B cell (primary cell): ENCODE data around the gene CEL. TPM values are rescaled to one million over a fixed set of nuclear protein-coding genes. Genes with fewer than 3 reads are reported as not detected.
A peak's percentile ranks its signal among the peaks of the same experiment; 100 is the strongest.

Experiments used
- ATAC-seq: fragments of 200-7000 bp; cut with Tn5 transposase; one replicate; pipeline ENCODE4 v1.10.0; 2021; ENCODE audit warnings: low read depth, mild to moderate bottlenecking, moderate number of reproducible peaks, moderate library complexity
- CTCF ChIA-PET: fragments of 350-600 bp; sonication (Branson Sonifier 250); formaldehyde crosslinking; loops from one replicate; lab custom pipeline; 2021; ENCODE audit warnings: antibody characterized with exemption, inconsistent platforms; lab: Charles Lee
- POLR2A ChIA-PET: fragments of 350-600 bp; sonication (Branson Sonifier 250); formaldehyde crosslinking; loops from one replicate; lab custom pipeline; 2021; ENCODE audit warnings: antibody characterized with exemption; lab: Charles Lee
- DNase-seq: peaks from one replicate; pipeline ENCODE4 v3.0.0; 2013
- H2AFZ ChIP-seq: 2 replicates; pipeline ENCODE4 v1.6.1; 2012; ENCODE audit warnings: mild to moderate bottlenecking, low read depth, low read length; ENCODE audit not compliant: insufficient read depth, poor library complexity, severe bottlenecking
- H3K27ac ChIP-seq, 2 donors: 1 replicate in 1 of 2; 2 replicates in 1 of 2; pipeline ENCODE4 v1.5.1; 2012 to 2013; ENCODE audit warnings: low read length in 2 of 2, mild to moderate bottlenecking in 2 of 2, moderate library complexity in 1 of 2
- H3K27me3 ChIP-seq, 4 experiments: fragments of 200-600 bp in 1 of 4; sonication (generic) in 1 of 4; replicated peaks in 1 of 4; 1 replicate in 2 of 4; 2 replicates in 2 of 4; pipeline versions ENCODE4 v1.6.1 to v1.7.0; 2013 to 2016; ENCODE audit warnings: low read length in 3 of 4, mild to moderate bottlenecking in 2 of 4, mixed read lengths in 1 of 4, moderate library complexity in 1 of 4; ENCODE audit not compliant: insufficient read depth in 4 of 4, control insufficient read depth in 3 of 4; ENCODE audit errors: control extremely low read depth in 1 of 4
- H3K36me3 ChIP-seq, 2 experiments: replicated peaks in 1 of 2; 1 replicate in 1 of 2; 2 replicates in 1 of 2; pipeline versions ENCODE4 v1.6.1 to v1.7.1; 2013; ENCODE audit warnings: low read length in 1 of 2; ENCODE audit not compliant: insufficient read depth in 2 of 2, control insufficient read depth in 1 of 2; ENCODE audit errors: control extremely low read depth in 1 of 2, extremely low read depth in 1 of 2
- H3K4me1 ChIP-seq, 2 donors: fragments of 200-600 bp in 1 of 2; sonication (generic) in 1 of 2; 1 replicate in 1 of 2; 2 replicates in 1 of 2; pipeline versions ENCODE4 v1.5.1 to v1.6.1; 2013 to 2017; ENCODE audit warnings: low read length in 2 of 2; ENCODE audit not compliant: control insufficient read depth in 2 of 2, insufficient read depth in 2 of 2
- H3K4me2 ChIP-seq: replicated peaks from 2 replicates; pipeline ENCODE3; 2012; ENCODE audit warnings: mild to moderate bottlenecking, low read depth, low read length; ENCODE audit not compliant: poor library complexity, severe bottlenecking
- H3K4me3 ChIP-seq, 5 experiments: fragments of 200-600 bp in 1 of 5; sonication (generic) in 1 of 5; 1 replicate in 3 of 5; 2 replicates in 2 of 5; pipeline versions ENCODE4 v1.5.1 to v1.7.0; 2011 to 2016; ENCODE audit warnings: low read length in 4 of 5, mild to moderate bottlenecking in 4 of 5, low read depth in 2 of 5, control low read depth in 1 of 5, moderate library complexity in 1 of 5; ENCODE audit not compliant: insufficient read depth in 1 of 5; ENCODE audit errors: control extremely low read depth in 1 of 5, extremely low read depth in 1 of 5
- H3K79me2 ChIP-seq: fragments of 200-600 bp; sonication (generic); one replicate; pipeline ENCODE4 v1.6.0; 2016; ENCODE audit warnings: low read length; ENCODE audit not compliant: control insufficient read depth, insufficient read depth
- H3K9ac ChIP-seq: fragments of 200-600 bp; sonication (generic); 2 replicates; pipeline ENCODE4 v1.6.1; 2017; ENCODE audit warnings: mild to moderate bottlenecking, low read length, moderate library complexity
- H3K9me3 ChIP-seq, 3 donors: one replicate each; pipeline versions ENCODE4 v1.6.1 to v1.7.1; 2013; ENCODE audit warnings: low read length in 2 of 3; ENCODE audit not compliant: control insufficient read depth in 2 of 3, insufficient read depth in 1 of 3; ENCODE audit errors: control extremely low read depth in 1 of 3
- H4K20me1 ChIP-seq: 2 replicates; pipeline ENCODE4 v1.6.0; 2012; ENCODE audit warnings: mild to moderate bottlenecking, low read length; ENCODE audit not compliant: insufficient read depth, control insufficient read depth, poor library complexity, severe bottlenecking
- H3K27ac Mint-ChIP-seq: one replicate; pipeline ENCODE4 v1.8.0; 2021; ENCODE audit warnings: mixed read lengths
- H3K27me3 Mint-ChIP-seq: one replicate; pipeline ENCODE4 v1.8.0; 2021; ENCODE audit warnings: mixed read lengths
- H3K4me1 Mint-ChIP-seq: one replicate; pipeline ENCODE4 v1.8.0; 2021; ENCODE audit warnings: mixed read lengths
- H3K4me3 Mint-ChIP-seq: one replicate; pipeline ENCODE4 v1.8.0; 2021; ENCODE audit warnings: mixed read lengths
- H3K9me3 Mint-ChIP-seq: one replicate; pipeline ENCODE4 v1.8.0; 2022; ENCODE audit warnings: mixed read lengths; ENCODE audit not compliant: insufficient read depth
- EZH2 ChIP-seq: IDR thresholded peaks from 2 replicates; pipeline ENCODE4 v1.6.1; 2012; ENCODE audit warnings: borderline replicate concordance, low read depth, mild to moderate bottlenecking, moderate library complexity, low read length; ENCODE audit not compliant: insufficient read depth, poor library complexity, severe bottlenecking
- WGBS: methylation state at CpG from one replicate; pipeline ENCODE4 v1.1.5; 2013; ENCODE audit warnings: missing lambda C conversion rate; ENCODE audit not compliant: insufficient coverage; 5-methylcytosine and 5-hydroxymethylcytosine counted together
- intact Hi-C: fragments of 100-400 bp; cut with micrococcal nuclease; formaldehyde crosslinking; loops from one replicate; pipeline ENCODE4 v1.10.0; 2022
- polyA plus RNA-seq: library from polyadenylated mRNA; depleted of rRNA; stranded (reverse); fragments of >200 nt; gene quantifications from 2 replicates; pipeline ENCODE4 v1.2.3, GENCODE V29; 2012
- total RNA-seq, 2 donors: library from RNA; stranded (reverse); fragments of 120-200 nt in 1 of 2; gene quantifications; 1 replicate in 1 of 2; 2 replicates in 1 of 2; pipeline versions ENCODE4 v1.2.3 to v1.2.4, GENCODE V29; 2013 to 2022
- TF ChIP-seq, protein P1 (sequence below): fragments of 200-600 bp; IDR thresholded peaks from one replicate; pipeline ENCODE4 v1.8.0; 2022; ENCODE audit warnings: antibody characterized with exemption, mild to moderate bottlenecking

The CEL gene
- total and polyA plus RNA-seq, 2 donors (not counting 1 experiment from before 2014, with no cell fraction given): 0.51 to 0.57 TPM

DNA sequence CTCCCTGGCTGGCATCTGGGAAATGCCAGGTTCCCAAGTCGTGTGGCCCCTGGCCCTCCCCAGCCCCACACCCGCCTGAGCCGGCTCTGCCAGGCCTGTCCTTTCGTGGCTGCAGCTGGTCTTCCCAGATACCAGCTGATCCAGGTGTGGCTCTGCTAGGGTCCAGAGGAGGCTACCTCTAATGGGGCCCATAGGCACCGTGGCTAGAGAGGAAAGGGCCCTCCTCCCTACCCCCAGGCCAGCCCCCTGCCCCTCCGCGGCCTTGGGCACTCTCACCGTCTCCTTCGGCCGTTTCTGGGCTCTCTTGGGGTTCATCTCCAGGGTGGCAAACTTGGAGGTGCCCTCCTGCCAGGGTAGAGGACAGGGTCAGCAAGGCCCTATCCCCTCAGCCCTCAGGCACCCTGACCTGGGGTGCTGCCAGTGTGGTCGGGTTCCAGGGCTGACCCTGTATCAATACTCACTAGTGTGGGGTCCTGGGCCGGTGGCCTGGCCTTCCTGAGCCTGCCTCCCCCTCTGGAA, 42.3 kb downstream of the CEL start:
- H3K27me3 ChIP-seq: no peaks in the 10 kb centered on the region
- H3K27ac Mint-ChIP-seq: peak overlapping the region; percentile 26
- POLR2A ChIA-PET: interaction anchor here (0.9 to 1.1 kb wide), 2 partner anchors 40 to 43 kb away, joined by 4 to 5 read pairs; no protein-coding TSS in a partner anchor
- H3K27ac ChIP-seq: no peak overlapping the region
- CTCF ChIA-PET: interaction anchor here (0.8 to 26.5 kb wide), 12 partner anchors 10 to 77 kb away, joined by 3 to 599 read pairs (median 6); partner anchors contain the start of gene RALGDS
- H3K27me3 Mint-ChIP-seq: no peaks in the 10 kb centered on the region
- intact Hi-C loops: loop anchor here (1.0 kb wide), 4 partner anchors 17 to 76 kb away; partner anchors contain the start of gene RALGDS
- H3K4me3 ChIP-seq: no peak overlapping the region
- peaks cover 0 to 79% of the 10 kb centered on the region in 2 experiments for H3K36me3 ChIP-seq
- H3K9me3 Mint-ChIP-seq: no peaks in the 10 kb centered on the region
- TF ChIP-seq EZH2: no peak
- TF ChIP-seq, protein P1, sequence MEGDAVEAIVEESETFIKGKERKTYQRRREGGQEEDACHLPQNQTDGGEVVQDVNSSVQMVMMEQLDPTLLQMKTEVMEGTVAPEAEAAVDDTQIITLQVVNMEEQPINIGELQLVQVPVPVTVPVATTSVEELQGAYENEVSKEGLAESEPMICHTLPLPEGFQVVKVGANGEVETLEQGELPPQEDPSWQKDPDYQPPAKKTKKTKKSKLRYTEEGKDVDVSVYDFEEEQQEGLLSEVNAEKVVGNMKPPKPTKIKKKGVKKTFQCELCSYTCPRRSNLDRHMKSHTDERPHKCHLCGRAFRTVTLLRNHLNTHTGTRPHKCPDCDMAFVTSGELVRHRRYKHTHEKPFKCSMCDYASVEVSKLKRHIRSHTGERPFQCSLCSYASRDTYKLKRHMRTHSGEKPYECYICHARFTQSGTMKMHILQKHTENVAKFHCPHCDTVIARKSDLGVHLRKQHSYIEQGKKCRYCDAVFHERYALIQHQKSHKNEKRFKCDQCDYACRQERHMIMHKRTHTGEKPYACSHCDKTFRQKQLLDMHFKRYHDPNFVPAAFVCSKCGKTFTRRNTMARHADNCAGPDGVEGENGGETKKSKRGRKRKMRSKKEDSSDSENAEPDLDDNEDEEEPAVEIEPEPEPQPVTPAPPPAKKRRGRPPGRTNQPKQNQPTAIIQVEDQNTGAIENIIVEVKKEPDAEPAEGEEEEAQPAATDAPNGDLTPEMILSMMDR: no peak
- H4K20me1 ChIP-seq: no peaks in the 10 kb centered on the region
- 88% methylated on average over 9 of the region's 12 CpGs for WGBS
- ATAC-seq: no peak
- H3K79me2 ChIP-seq: no peaks in the 10 kb centered on the region
- no peaks in the 10 kb centered on the region for H3K4me1 ChIP-seq
- H3K9ac ChIP-seq: no peak overlapping the region
- peak; percentile 28 for DNase-seq
- peaks cover 0 to 5% (median 0%) of the 10 kb centered on the region in 3 donors for H3K9me3 ChIP-seq
- no peak overlapping the region for H3K4me2 ChIP-seq
- H3K4me1 Mint-ChIP-seq: no peaks in the 10 kb centered on the region
- H2AFZ ChIP-seq: no peak overlapping the region
- H3K4me3 Mint-ChIP-seq: no peak overlapping the region

GRCh38 chr9:133104718-133105460, 43.1 kb downstream of the CEL start:
- Histone ChIP-seq H3K27me3 (no peaks in the 10 kb centered on the region), H3K79me2 (no peaks in the 10 kb centered on the region), H3K4me1 (no peaks in the 10 kb centered on the region), H3K36me3 (peaks cover 0 to 76% of the 10 kb centered on the region in 2 experiments), H2AFZ (no peak overlapping the region), H3K9ac (no peak overlapping the region), H3K27ac (no peak overlapping the region), H3K4me3 (no peak overlapping the region), H3K4me2 (no peak overlapping the region), H3K9me3 (peaks cover 0 to 5% (median 0%) of the 10 kb centered on the region in 3 donors), H4K20me1 (no peaks in the 10 kb centered on the region)
- H3K27me3 Mint-ChIP-seq: no peaks in the 10 kb centered on the region
- ChIA-PET POLR2A (no interaction called here), CTCF (interaction anchor here (0.7 to 26.5 kb wide), 5 partner anchors 10 to 51 kb away, joined by 3 to 599 read pairs (median 4); partner anchors contain the start of gene RALGDS)
- no peak overlapping the region for H3K27ac Mint-ChIP-seq
- no peaks in the 10 kb centered on the region for H3K4me1 Mint-ChIP-seq
- H3K9me3 Mint-ChIP-seq: no peaks in the 10 kb centered on the region
- TF ChIP-seq, protein P1: no peak
- TF ChIP-seq EZH2: no peak
- no peak overlapping the region for H3K4me3 Mint-ChIP-seq
- WGBS: 95% methylated on average over 14 of the region's 15 CpGs
- intact Hi-C loops: no loop called here
- DNase-seq: no peak
- no peak for ATAC-seq
